ENCODE measurements around the gene COP1.

The COP1 gene

DNA sequence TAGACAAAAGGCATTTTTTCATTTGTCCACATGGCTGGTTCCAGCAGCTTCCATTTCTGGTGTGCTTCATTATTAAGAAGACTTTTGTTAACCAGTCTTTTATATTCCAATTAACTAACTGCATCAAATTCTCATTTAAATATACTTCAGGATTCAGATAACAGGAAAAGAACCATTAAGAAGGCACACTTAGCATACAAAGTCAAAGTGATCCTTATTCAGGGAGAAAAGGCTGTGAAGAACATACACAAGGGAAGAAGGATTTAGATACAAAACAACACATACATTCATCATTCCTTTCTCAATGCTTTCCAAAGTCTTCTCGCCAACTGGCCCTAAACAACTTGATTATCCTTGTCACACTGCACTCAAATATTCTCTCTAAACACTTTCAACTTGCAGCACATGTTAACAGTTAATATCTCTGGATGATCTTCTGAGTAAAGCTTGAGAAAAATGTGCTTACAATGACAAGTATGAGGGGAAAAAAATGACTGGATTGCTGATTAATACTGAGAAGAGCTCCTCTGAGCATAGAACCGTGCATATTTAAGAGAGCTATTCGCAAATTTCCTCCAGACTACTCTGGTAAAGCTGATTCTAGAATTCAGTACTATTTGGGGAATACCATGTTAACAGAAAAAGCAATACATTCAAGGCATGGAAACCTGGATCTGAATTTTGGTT, 238.5 kb downstream of the COP1 start:
- no peak for DNase-seq (ENCODE audit: low read depth, low spot score)

- DNase-seq (ENCODE audit: low read depth, low spot score): no peak
These were observed 243.3 kb downstream of the COP1 start for GRCh38 chr1:175963740-175964139.

- DNase-seq (ENCODE audit: low read depth, low spot score): no peak
These were observed 246.9 kb downstream of the COP1 start for GRCh38 chr1:175960169-175960568.

GRCh38 chr1:175951627-175952026, 255.5 kb downstream of the COP1 start:
- no peak for DNase-seq (ENCODE audit: low read depth, low spot score)

DNA sequence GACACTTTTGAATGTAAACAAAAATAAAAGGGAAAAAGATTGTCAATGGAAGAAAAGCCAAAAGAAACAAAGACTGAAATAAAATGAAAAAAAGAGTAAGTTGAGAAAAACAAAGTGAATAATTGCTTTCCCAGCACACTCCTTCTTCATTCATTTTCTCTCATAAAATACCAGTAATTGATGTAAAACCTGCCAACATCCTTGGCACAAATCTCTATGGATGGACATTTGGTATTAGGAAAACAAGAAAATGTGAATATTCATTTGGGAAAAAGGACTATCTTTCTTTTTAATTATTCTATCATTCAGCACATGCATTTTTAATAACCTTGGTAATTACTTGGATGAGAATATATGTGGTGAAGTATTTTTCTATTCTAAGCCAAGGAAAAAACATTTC, 259.3 kb downstream of the COP1 start:
- DNase-seq (ENCODE audit: low read depth, low spot score): no peak

GRCh38 chr1:175944591-175944990, 262.5 kb downstream of the COP1 start:
- DNase-seq (ENCODE audit: low read depth, low spot score): no peak

DNA sequence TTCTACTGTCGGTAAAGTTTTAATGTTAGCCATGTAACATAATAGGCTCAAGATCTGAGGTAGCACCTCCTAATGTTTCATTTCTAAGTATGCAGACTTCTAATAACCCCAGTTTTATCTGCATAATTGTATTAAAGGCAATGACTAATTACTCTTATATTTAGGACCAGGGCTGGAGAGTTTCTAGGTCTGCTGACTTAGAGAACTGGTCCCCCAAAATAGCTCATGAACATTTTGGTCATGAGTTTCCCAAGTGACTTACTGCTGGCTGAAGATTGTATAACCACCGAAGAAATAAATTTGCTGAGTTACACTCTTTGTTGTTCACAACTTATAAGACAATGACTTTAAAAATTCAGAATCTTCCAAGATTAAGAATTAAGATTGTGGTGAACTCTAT, 265.9 kb downstream of the COP1 start:
- no peak for DNase-seq (ENCODE audit: low read depth, low spot score)

DNA sequence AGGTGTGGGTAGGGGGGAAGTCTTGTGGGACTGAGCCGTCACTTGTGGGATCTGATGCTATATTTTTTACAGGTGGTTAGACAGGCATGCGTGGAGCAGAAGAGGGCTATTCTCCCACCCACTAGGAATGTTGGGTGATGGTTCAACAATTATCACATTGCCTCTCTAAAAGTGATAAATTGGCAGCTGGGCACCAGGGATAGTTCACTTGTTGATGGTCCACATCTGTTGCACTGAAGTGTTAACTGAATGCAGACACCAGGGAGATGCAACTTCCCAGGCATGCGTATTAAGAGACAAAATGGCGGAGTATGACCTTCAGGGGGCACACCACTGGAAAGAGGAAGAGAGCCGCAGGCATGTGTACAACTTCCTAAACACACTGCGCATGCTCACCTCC, 270.4 kb downstream of the COP1 start:
- DNase-seq (ENCODE audit: low read depth, low spot score): no peak

DNA sequence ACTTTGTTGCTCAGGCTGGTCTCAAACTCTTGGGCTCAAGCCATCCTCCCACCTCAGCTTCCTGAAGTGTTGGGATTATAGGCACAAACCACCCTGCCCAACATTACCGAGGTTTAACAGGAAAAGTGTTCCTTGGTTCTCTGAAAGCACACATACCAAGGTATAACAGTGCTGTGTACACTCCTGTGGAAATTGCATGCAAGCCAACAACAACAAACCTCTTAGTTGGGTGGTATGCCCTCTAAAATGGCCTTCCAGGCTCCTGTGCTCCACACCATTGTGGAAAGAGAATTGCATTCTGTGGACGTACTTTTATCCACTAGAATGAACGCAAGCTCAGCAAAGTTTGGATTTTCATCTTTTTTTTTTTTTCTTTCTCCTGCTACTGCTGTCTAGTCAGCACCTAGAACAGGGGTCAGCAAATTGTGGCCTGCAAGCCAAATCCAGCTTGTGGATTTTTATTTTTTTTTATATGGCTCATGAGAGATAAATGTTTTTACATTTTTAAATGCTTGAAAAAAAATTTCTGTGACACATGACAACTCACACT, 271.4 kb downstream of the COP1 start:
- DNase-seq (ENCODE audit: low read depth, low spot score): no peak

DNA sequence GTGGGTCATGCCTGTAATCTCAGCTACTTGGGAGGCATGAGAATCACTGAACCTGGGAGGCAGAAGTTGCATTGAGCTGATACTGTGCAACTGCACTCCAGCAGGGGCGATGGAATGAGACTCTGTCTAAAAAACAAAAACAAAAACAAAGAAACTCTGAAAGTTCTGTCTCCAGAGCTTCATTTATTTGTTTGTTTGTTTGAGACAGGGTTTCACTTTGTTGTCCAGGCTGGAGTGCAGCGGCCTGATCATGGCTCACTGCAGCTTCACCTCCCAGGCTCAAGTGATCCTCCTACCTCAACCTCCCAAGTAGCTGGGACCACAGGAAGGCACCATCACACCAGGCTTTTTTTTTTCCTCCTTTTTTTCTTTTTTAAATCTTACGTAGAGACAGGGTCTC, 271.9 kb downstream of the COP1 start:
- DNase-seq (ENCODE audit: low read depth, low spot score): no peak

DNA sequence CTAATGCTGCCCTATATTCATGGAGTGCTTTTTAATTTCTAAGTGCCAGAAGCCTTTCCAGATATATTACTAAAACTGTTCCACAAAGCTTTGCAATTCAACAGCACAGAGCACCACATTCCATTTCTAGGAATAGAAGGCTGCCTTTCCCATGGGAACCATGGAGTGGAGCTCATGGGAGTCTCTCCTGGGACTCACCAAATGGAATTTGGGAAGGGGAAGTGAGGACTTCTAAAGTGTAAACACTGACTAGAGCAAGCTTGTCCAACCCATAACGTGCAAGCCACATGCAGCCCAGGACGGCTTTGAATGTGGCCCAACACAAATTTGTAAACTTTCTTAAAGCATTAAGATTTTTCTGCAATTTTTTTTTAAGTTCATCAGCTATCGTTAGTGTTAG, 273.3 kb downstream of the COP1 start:
- no peak for DNase-seq (ENCODE audit: low read depth, low spot score)

GRCh38 chr1:175927944-175928343, 279.1 kb downstream of the COP1 start:
- DNase-seq (ENCODE audit: low read depth, low spot score): no peak

DNA sequence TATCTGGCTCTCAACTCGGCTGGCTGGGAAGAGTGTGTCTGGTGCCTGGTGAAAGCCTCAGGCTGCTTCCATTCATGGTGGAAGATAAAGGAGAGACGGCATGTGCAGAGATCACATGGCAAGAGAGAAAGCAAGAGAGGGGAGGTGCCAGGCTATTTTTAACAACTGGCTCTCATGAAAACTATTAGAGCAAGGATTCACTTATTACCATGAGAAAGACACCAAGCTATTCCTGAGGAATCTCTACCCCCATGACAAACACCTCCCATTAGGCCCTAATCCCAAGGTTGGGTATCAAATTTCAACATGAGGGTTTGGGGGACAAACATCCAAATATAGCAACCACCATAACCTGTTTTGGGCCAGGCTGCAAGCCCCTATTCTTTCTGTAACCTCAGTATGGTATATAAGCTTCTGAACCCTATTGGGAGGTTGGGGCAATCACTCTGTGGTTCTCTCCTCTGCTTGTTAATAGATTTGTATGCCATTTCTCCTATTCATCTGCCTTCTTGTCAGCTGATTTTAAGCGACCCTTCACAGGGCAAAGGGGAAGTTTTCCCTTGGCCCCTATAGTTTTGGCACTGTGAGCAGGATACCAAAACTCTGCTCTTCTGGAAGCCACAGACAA, 284.7 kb downstream of the COP1 start:
- no peak for DNase-seq (ENCODE audit: low read depth, low spot score)

DNA sequence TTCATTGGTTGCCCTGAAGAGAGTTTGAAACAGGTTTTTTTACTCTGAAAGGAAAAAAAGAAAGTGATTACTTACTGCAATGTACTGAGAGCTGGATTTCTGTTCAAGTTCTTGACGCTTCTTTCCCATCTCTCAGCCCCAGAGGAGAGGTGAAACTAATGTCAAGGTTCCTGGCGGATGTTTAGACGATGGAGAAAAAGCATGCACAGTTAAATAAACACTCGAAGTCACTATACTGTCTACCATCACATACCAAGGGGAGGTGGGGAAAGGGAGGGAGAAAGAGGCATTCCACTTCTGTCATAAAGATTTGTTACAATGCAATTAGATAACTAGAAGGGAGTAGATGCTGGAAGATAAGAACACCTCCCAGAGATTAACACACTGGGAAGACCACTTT, 286.7 kb downstream of the COP1 start:
- DNase-seq (ENCODE audit: low read depth, low spot score): no peak

GRCh38 chr1:175919001-175919400, 288.1 kb downstream of the COP1 start:
- no peak for DNase-seq (ENCODE audit: low read depth, low spot score)

DNA sequence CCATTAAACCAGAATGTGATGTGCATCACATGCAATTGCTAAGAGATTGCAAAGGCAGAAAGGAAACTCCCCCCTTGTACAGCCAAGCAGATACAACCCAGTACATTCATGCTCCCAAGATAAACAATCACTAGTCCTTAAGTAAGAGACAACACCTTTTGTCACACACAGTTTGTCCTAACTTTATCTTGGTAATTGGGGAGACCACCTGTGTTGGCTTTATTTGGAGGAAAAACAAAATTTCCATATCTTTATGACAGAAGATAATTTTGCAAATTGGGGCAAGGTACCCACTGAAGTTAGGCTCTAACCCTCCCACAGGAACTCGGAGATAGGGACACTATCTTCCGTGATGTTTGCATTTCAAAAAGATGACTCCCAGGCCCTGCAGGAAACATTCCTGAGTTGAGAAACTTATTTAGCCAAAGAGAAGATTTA, 288.7 kb downstream of the COP1 start:
- no peak for DNase-seq (ENCODE audit: low read depth, low spot score)

- DNase-seq (ENCODE audit: low read depth, low spot score): no peak
These were observed 293.0 kb downstream of the COP1 start for GRCh38 chr1:175914115-175914514.

DNA sequence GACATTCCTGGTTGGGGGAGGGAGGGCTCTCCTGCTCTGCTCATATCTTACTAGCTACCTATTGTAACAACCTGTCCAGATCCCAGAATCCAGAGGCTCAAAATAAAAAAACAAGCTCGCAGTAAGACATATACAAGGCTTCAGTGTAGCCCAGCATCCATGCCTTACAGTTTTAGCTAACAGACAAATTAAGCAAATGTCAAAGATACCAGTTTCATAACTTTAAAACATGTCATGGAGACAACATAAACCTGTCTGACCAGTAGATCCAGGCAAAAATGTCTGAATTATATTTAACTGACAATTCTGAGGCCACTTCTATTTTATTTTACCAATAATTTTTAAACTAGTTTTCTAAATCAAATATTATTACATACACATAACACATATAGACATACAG, 295.9 kb downstream of the COP1 start:
- DNase-seq (ENCODE audit: low read depth, low spot score): no peak

- no peak for DNase-seq (ENCODE audit: low read depth, low spot score)
These were observed 300.7 kb downstream of the COP1 start for GRCh38 chr1:175906370-175906769.

DNA sequence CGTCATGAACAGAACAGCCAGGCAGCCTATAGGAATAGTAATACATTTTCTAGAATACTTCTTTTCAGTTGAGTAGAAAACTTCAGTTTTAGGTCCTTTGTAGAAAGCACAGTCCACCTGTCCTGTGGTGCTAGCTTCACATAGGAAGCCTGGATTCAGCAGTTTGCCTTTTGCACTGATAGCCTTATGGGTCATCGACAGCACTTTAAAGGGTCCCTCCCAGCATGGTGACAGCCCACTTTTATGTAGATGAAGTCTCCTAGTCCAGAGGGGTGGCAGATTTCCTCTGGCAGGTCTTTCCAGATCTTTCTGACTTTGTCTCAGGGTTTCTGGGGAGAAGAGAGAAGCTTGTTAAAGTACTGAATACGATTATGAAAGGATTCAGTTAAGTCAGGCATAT, 302.3 kb downstream of the COP1 start:
- DNase-seq (ENCODE audit: low read depth, low spot score): no peak

- no peak for DNase-seq (ENCODE audit: low read depth, low spot score)
These were observed 304.8 kb downstream of the COP1 start for GRCh38 chr1:175902281-175902680.

DNA sequence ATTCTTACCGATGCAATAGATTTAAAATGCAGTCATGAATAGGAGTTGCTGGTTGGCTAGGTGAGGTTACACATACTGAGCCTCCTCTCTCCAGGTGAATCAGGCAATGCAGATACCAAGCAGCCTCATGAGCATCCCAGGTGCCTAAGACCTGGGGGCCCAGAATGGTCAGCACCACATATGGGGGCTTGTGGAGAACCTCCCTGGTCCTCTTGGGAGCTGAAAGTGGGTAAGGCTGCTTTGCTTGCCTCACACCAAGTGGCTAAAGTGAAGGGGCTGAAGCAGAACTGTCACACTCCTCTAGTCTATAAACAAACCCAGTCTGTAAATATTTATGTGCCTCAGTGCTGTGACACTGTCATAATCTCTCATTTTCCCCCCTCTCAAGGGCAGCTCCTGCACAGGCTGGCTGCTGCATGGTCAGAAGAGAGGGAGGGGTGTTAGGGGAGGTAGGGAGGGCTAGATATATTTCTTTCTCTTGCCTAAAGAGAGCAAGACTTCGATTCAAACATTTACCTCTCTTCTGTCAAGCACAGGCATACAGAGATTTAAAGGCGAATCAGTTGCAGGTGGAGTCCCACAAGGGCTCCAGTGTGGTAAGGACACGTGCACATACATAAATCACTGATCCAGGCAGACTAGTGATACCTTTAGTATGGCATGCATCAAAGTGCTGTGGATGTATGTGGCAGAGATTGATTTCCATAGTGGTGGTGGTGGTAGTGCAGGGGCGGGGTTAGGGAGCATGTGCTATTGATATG, 305.8 kb downstream of the COP1 start:
- DNase-seq (ENCODE audit: low read depth, low spot score): no peak

DNA sequence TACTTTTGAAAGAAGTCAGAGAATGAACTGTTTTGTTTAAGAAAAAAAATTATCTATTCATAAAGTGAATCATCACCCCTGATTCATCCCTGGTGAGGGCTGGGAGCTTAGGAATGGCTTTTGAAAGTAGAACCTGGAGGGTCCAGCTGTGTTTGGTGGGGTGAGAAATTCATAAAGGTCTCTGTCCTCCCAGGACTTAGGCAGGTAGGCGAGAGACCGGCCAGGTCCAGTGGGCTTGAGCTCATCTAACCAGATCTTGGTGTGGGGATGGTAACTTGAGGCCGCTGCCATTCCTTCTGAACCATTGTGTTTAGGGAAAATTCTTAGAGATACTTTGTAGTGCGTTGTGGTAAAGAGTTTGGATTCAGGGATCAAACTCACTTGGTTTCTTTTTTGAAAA, 306.9 kb downstream of the COP1 start:
- DNase-seq (ENCODE audit: low read depth, low spot score): no peak
